H1 (cell line): ENCODE data around the gene FOXE1. TPM values are rescaled to one million over a fixed set of nuclear protein-coding genes. Genes with fewer than 3 reads are reported as not detected.

Experiments used
- CTCF ChIA-PET: fragments of 300-600 bp; sonication (Branson Sonifier 250); formaldehyde crosslinking; loops from one replicate; lab custom pipeline; 2021; ENCODE audit not compliant: partially characterized antibody; lab: Charles Lee
- POLR2A ChIA-PET: fragments of 300-600 bp; sonication (Branson Sonifier 250); formaldehyde crosslinking; loops from one replicate; lab custom pipeline; 2021; ENCODE audit warnings: inconsistent platforms; ENCODE audit not compliant: partially characterized antibody; lab: Charles Lee
- DNase-seq, 2 experiments: peaks; one replicate each; pipeline versions ENCODE4 v3.0.0 to v3.0.0-alpha.2; 2010 to 2022; ENCODE audit warnings: low spot score in 2 of 2, low read depth in 1 of 2, mixed read lengths in 1 of 2
- FAIRE-seq: peaks from 2 replicates; lab custom pipeline; 2011; peaks lifted over from hg19 to GRCh38; lab: Jason Lieb, UNC
- H2AFZ ChIP-seq: 2 replicates; pipeline ENCODE4 v1.8.1; 2012; ENCODE audit warnings: low read length, inconsistent platforms
- H2AK5ac ChIP-seq: 2 replicates; pipeline ENCODE4 v1.6.1; 2013; ENCODE audit warnings: low read depth, low read length
- H2BK120ac ChIP-seq: replicated peaks from 2 replicates; pipeline ENCODE3; 2013; ENCODE audit warnings: low read depth, low read length, inconsistent platforms
- H2BK12ac ChIP-seq: 2 replicates; pipeline ENCODE4 v1.6.1; 2013; ENCODE audit warnings: low read depth, low read length
- H2BK15ac ChIP-seq: 2 replicates; pipeline ENCODE4 v1.6.1; 2013; ENCODE audit warnings: low read length
- H2BK20ac ChIP-seq: 2 replicates; pipeline ENCODE4 v1.6.1; 2013; ENCODE audit warnings: low read length
- H2BK5ac ChIP-seq: 2 replicates; pipeline ENCODE4 v1.6.1; 2013; ENCODE audit warnings: low read depth, low read length
- H3K14ac ChIP-seq: 2 replicates; pipeline ENCODE4 v1.6.1; 2013; ENCODE audit warnings: inconsistent platforms; ENCODE audit not compliant: insufficient read length
- H3K18ac ChIP-seq: 2 replicates; pipeline ENCODE4 v1.6.1; 2013; ENCODE audit warnings: low read length; ENCODE audit errors: extremely low read depth
- H3K23ac ChIP-seq: 2 replicates; pipeline ENCODE4 v1.6.1; 2013; ENCODE audit warnings: inconsistent platforms; ENCODE audit not compliant: insufficient read length
- H3K23me2 ChIP-seq: 2 replicates; pipeline ENCODE4 v1.6.1; 2013; ENCODE audit warnings: low read depth, low read length
- H3K27ac ChIP-seq: 2 replicates; pipeline ENCODE4 v1.6.1; 2011; ENCODE audit warnings: low read depth, low read length, inconsistent platforms
- H3K27me3 ChIP-seq, 4 experiments: replicated peaks in 1 of 4; 1 replicate in 1 of 4; 2 replicates in 3 of 4; pipeline versions ENCODE4 v1.6.1 to v1.8.1; 2011 to 2013; ENCODE audit warnings: low read length in 3 of 4, mild to moderate bottlenecking in 3 of 4, inconsistent platforms in 2 of 4, mixed read lengths in 2 of 4, moderate library complexity in 1 of 4; ENCODE audit not compliant: control insufficient read depth in 3 of 4, insufficient read depth in 3 of 4; ENCODE audit errors: extremely low read depth in 1 of 4
- H3K36me3 ChIP-seq, 4 experiments: 2 replicates each; pipeline versions ENCODE4 v1.6.1 to v1.8.1; 2011 to 2013; ENCODE audit warnings: mild to moderate bottlenecking in 4 of 4, low read length in 3 of 4, moderate library complexity in 2 of 4, control low read depth in 1 of 4, inconsistent platforms in 1 of 4; ENCODE audit not compliant: insufficient read depth in 4 of 4, control insufficient read depth in 2 of 4
- H3K4ac ChIP-seq: replicated peaks from 2 replicates; pipeline ENCODE3; 2013; ENCODE audit warnings: low read length, low read depth, mixed read lengths, inconsistent platforms; ENCODE audit not compliant: insufficient read length
- H3K4me1 ChIP-seq, 4 experiments: replicated peaks in 1 of 4; 1 replicate in 1 of 4; 2 replicates in 3 of 4; pipeline versions ENCODE4 v1.6.1 to v1.8.1; 2011 to 2013; ENCODE audit warnings: low read length in 3 of 4, inconsistent platforms in 2 of 4, mixed read lengths in 1 of 4; ENCODE audit not compliant: insufficient read depth in 4 of 4, control insufficient read depth in 3 of 4
- H3K4me2 ChIP-seq, 2 experiments: 2 replicates each; pipeline versions ENCODE4 v1.6.1 to v1.8.1; 2011 to 2013; ENCODE audit warnings: low read depth in 2 of 2, low read length in 2 of 2, control low read depth in 1 of 2, inconsistent platforms in 1 of 2, mild to moderate bottlenecking in 1 of 2; ENCODE audit not compliant: insufficient read depth in 1 of 2
- H3K4me3 ChIP-seq, 4 experiments: fragments of 200-600, 300-600 bp in 1 of 4; sonication (generic), shearing (Covaris generic), sonication (Bioruptor Twin) in 1 of 4; 2 replicates each; pipeline versions ENCODE4 v1.5.1 to v1.8.1; 2011 to 2016; ENCODE audit warnings: low read length in 4 of 4, low read depth in 3 of 4, control low read depth in 2 of 4, inconsistent platforms in 2 of 4, mild to moderate bottlenecking in 2 of 4, mixed read lengths in 1 of 4, moderate library complexity in 1 of 4; ENCODE audit not compliant: insufficient read depth in 2 of 4; ENCODE audit errors: extremely low read depth in 1 of 4
- H3K56ac ChIP-seq: replicated peaks from 2 replicates; pipeline ENCODE3; 2013; ENCODE audit warnings: low read depth, mild to moderate bottlenecking, mixed read lengths, low read length, inconsistent platforms; ENCODE audit not compliant: insufficient read length
- H3K79me1 ChIP-seq: 2 replicates; pipeline ENCODE4 v1.6.1; 2013; ENCODE audit warnings: low read depth, low read length, control low read depth
- H3K79me2 ChIP-seq, 2 experiments: 2 replicates each; pipeline versions ENCODE4 v1.6.1 to v1.8.1; 2012 to 2013; ENCODE audit warnings: low read length in 2 of 2, mild to moderate bottlenecking in 2 of 2, inconsistent platforms in 1 of 2; ENCODE audit not compliant: insufficient read depth in 2 of 2, control insufficient read depth in 1 of 2
- H3K9ac ChIP-seq, 4 experiments: replicated peaks in 1 of 4; 1 replicate in 1 of 4; 2 replicates in 3 of 4; pipeline versions ENCODE4 v1.6.1 to v1.8.1; 2011 to 2013; ENCODE audit warnings: low read depth in 3 of 4, low read length in 3 of 4, control low read depth in 2 of 4, mild to moderate bottlenecking in 2 of 4, moderate library complexity in 2 of 4, inconsistent platforms in 1 of 4; ENCODE audit errors: extremely low read depth in 1 of 4
- H3K9me3 ChIP-seq, 2 experiments: 2 replicates each; pipeline versions ENCODE4 v1.6.1 to v1.8.1; 2012 to 2013; ENCODE audit warnings: mild to moderate bottlenecking in 2 of 2, moderate library complexity in 2 of 2, control low read depth in 1 of 2, inconsistent platforms in 1 of 2, low read depth in 1 of 2, low read length in 1 of 2, mixed read lengths in 1 of 2; ENCODE audit not compliant: insufficient read depth in 2 of 2
- H4K20me1 ChIP-seq, 2 experiments: replicated peaks in 1 of 2; 2 replicates each; pipeline versions ENCODE3 to v1.8.1; 2011 to 2013; ENCODE audit warnings: inconsistent platforms in 2 of 2, low read length in 2 of 2, mild to moderate bottlenecking in 1 of 2; ENCODE audit not compliant: insufficient read depth in 2 of 2, control insufficient read depth in 1 of 2
- H4K5ac ChIP-seq: 2 replicates; pipeline ENCODE4 v1.6.1; 2013; ENCODE audit warnings: low read length, low read depth, mixed read lengths, inconsistent platforms; ENCODE audit not compliant: insufficient read length
- H4K8ac ChIP-seq: 2 replicates; pipeline ENCODE4 v1.8.0; 2013; ENCODE audit warnings: mild to moderate bottlenecking, moderate library complexity, low read length, inconsistent platforms; ENCODE audit not compliant: insufficient read depth; ENCODE audit errors: extremely low read depth
- H4K91ac ChIP-seq: replicated peaks from 2 replicates; pipeline ENCODE3; 2013; ENCODE audit warnings: low read length, mixed read lengths, inconsistent platforms; ENCODE audit not compliant: insufficient read length
- CBX8 ChIP-seq: fragments of 300-800, 300-1000 bp; sonication (generic); IDR thresholded peaks from 2 replicates; pipeline ENCODE4 v1.7.1; 2016; ENCODE audit warnings: low read depth, low read length, borderline replicate concordance
- E2F6 ChIP-seq: IDR thresholded peaks from 2 replicates; pipeline ENCODE4 v1.6.1; 2012; ENCODE audit warnings: inconsistent platforms
- EZH2 ChIP-seq: fragments of 200-600 bp; sonication (generic); IDR thresholded peaks from 2 replicates; pipeline ENCODE4 v1.7.1; 2012; ENCODE audit warnings: low read depth, mild to moderate bottlenecking, moderate library complexity, low read length, inconsistent platforms; ENCODE audit not compliant: severe bottlenecking
- KDM4A ChIP-seq: IDR thresholded peaks from one replicate; pipeline ENCODE4 v1.7.1; 2012; ENCODE audit warnings: low read depth, mild to moderate bottlenecking, moderate library complexity, low read length, inconsistent platforms; ENCODE audit not compliant: severe bottlenecking
- NRF1 ChIP-seq: IDR thresholded peaks from 2 replicates; pipeline ENCODE4 v1.6.1; 2011; ENCODE audit warnings: mild to moderate bottlenecking, low read depth, low read length, improper control_type of control experiment
- RBBP5 ChIP-seq: IDR thresholded peaks from 2 replicates; pipeline ENCODE4 v1.7.1; 2012; ENCODE audit warnings: low read depth, mild to moderate bottlenecking, inconsistent platforms, low read length, moderate library complexity, borderline replicate concordance
- RNF2 ChIP-seq: fragments of 200-900, 300-1000 bp; sonication (generic); IDR thresholded peaks from 2 replicates; pipeline ENCODE4 v1.7.1; 2016; ENCODE audit warnings: borderline replicate concordance, low read depth, mild to moderate bottlenecking, antibody characterized with exemption, low read length; ENCODE audit not compliant: poor library complexity, severe bottlenecking; ENCODE audit errors: missing control alignments
- SP1 ChIP-seq: IDR thresholded peaks from 2 replicates; pipeline ENCODE4 v1.6.1; 2011; ENCODE audit warnings: low read depth, low read length
- SUZ12 ChIP-seq: fragments of 200-600 bp; sonication (generic); IDR thresholded peaks from 2 replicates; pipeline ENCODE4 v1.6.1; 2012; ENCODE audit warnings: mild to moderate bottlenecking, inconsistent platforms, low read length, moderate library complexity, mixed read lengths
- WGBS, 2 experiments: shearing (Covaris generic) in 1 of 2; methylation state at CpG; one replicate each; pipeline versions ENCODE4 v1.1.6 to v1.1.7; 2013 to 2015; ENCODE audit warnings: low lambda C conversion rate in 2 of 2, mixed read lengths in 2 of 2, inconsistent platforms in 1 of 2, low coverage in 1 of 2, missing lambda C conversion rate in 1 of 2; ENCODE audit not compliant: insufficient replicate concordance in 2 of 2, insufficient coverage in 1 of 2, insufficient read length in 1 of 2; ENCODE audit errors: extremely low coverage in 1 of 2, missing lambda C conversion rate in 1 of 2; 5-methylcytosine and 5-hydroxymethylcytosine counted together
- polyA plus RNA-seq, 7 experiments: library from polyadenylated mRNA; depleted of rRNA in 3 of 7; stranded (reverse) in 5 of 7; unstranded in 2 of 7; fragments of >200 nt in 5 of 7; fragments of 200-250 nt in 2 of 7; gene quantifications; 1 replicate in 5 of 7; 2 replicates in 1 of 7; 4 replicates in 1 of 7; pipeline versions ENCODE4 v1.2.1 to v1.2.3, GENCODE V29; 2011 to 2013; ENCODE audit warnings: missing spikeins in 2 of 7, mixed read lengths in 2 of 7
- total RNA-seq: library from RNA; stranded (reverse); fragmentation: NEBNext Ultra II Directional; extraction: Animal tissue kit (Norgen Biotek cat#: 25700); gene quantifications from 2 replicates; pipeline ENCODE4 v1.2.1, GENCODE V29; 2021

FOXE1 gene
- total and polyA plus RNA-seq, 2 of the 8 experiments (the other 6 are each of a cell fraction or from before 2014, with no cell fraction given): 0.03 TPM; not detected in 1

- no peak overlapping the region for H3K27ac ChIP-seq
- no peaks in the 10 kb centered on the region for H3K9me3 ChIP-seq
- H3K27me3 ChIP-seq: peaks cover 96 to 100% (median 99%) of the 10 kb centered on the region in 4 experiments
- H4K5ac ChIP-seq: no peak overlapping the region
- H2BK120ac ChIP-seq: no peak overlapping the region
- H3K14ac ChIP-seq: no peak overlapping the region
- H3K79me2 ChIP-seq: no peaks in the 10 kb centered on the region
- H2BK12ac ChIP-seq: 0 out of 2 replicates have a peak overlapping the region, but pooled peaks have one; percentile 29
- H3K4me1 ChIP-seq: peaks cover 5 to 38% (median 20%) of the 10 kb centered on the region in 4 experiments
- no peaks in the 10 kb centered on the region for H3K79me1 ChIP-seq
- FAIRE-seq (no peak), DNase-seq (peak in 1 of 2 experiments; percentile 66)
- peak overlapping the region; percentile 53; the same call in 1 of the 2 replicates for H4K8ac ChIP-seq
- no peak overlapping the region for H2AK5ac ChIP-seq
- H2BK5ac ChIP-seq: no peak overlapping the region
- CTCF ChIA-PET: interaction anchor here (0.6 to 1.8 kb wide), 4 partner anchors 8 to 44 kb away, joined by 3 to 6 read pairs (median 4); no protein-coding TSS in a partner anchor
- H2AFZ ChIP-seq: peak overlapping the region; percentile 34; the same call in 1 of the 2 replicates
- 9% methylated on average over 66 of the region's 71 CpGs; no CpG with 5 or more reads in 1 of the 2 experiments for WGBS, 2 experiments
- 0 out of 2 replicates have a peak overlapping the region, but pooled peaks have one; percentile 46 for H2BK15ac ChIP-seq
- H2BK20ac ChIP-seq: no peak overlapping the region
- H3K18ac ChIP-seq: peak overlapping the region; percentile 51
- H3K4me3 ChIP-seq: peak overlapping the region in 3 of 4 experiments; percentile 26 to 59 (median 26); a peak in 5 of 8 replicates
- no peak overlapping the region for H3K9ac ChIP-seq
- peaks cover 14% of the 10 kb centered on the region; the same call in 1 of the 2 replicates for H3K23me2 ChIP-seq
- H3K56ac ChIP-seq: no peak overlapping the region
- peaks cover 13 to 35% of the 10 kb centered on the region in 2 experiments for H4K20me1 ChIP-seq
- H3K36me3 ChIP-seq: peaks cover 0 to 9% (median 0%) of the 10 kb centered on the region in 4 experiments; a peak in 1 of 8 replicates
- POLR2A ChIA-PET: no interaction called here
- H3K23ac ChIP-seq: no peak overlapping the region
- H3K4ac ChIP-seq: no peak overlapping the region
- H3K4me2 ChIP-seq: peak overlapping the region; percentile 59 to 72
- no peak overlapping the region for H4K91ac ChIP-seq
- TF ChIP-seq SP1 (no peak), NRF1 (no peak), KDM4A (no peak), RBBP5 (no peak), EZH2 (peak; percentile 95), E2F6 (peak; percentile 53; the same call in 1 of the 2 replicates), SUZ12 (peak; percentile 99), CBX8 (0 out of 2 replicates have a peak, but pooled peaks have one; percentile 78), RNF2 (peak; percentile 91)
These were observed 1.9 kb downstream of the FOXE1 start for GRCh38 chr9:97854696-97855485.
